SK-N-SH treated with all-trans-retinoic acid at 6 μM for 48 hours (cell line): ENCODE measurements around the gene SPDYE2.
"Not testable (repeated sequence)": the region's sequence is repeated elsewhere in the genome, so short reads cannot be mapped to it uniquely, and the experiment has no call there.

Experiments
- ATAC-seq: fragments of 200-7000 bp; cut with Tn5 transposase; 3 replicates; pipeline ENCODE4 v1.9.1; 2020; ENCODE audit warnings: mild to moderate bottlenecking, moderate library complexity

SPDYE2 gene

GRCh38 chr7:102542083-102542482 lies 8.9 kb upstream of the SPDYE2 start:
- not testable (repeated sequence) for ATAC-seq

GRCh38 chr7:102542771-102543170 lies 8.3 kb upstream of the SPDYE2 start:
- ATAC-seq = not testable (repeated sequence)

GRCh38 chr7:102543596-102543995 lies 7.4 kb upstream of the SPDYE2 start, which contains the start of gene UPK3BL2:
UPK3BL2 (minus strand) TSS chr7:102543696; CDS start chr7:102543636, 60 bp downstream.
- not testable (repeated sequence) for ATAC-seq

GRCh38 chr7:102544372-102544771 lies 6.7 kb upstream of the SPDYE2 start:
- ATAC-seq = not testable (repeated sequence)

GRCh38 chr7:102545288-102545687 lies 5.7 kb upstream of the SPDYE2 start:
- ATAC-seq = not testable (repeated sequence)

- peak; percentile 66 for ATAC-seq
Measured at GRCh38 chr7:102546353-102546752, 4.7 kb upstream of the SPDYE2 start.

GRCh38 chr7:102568620-102569019 lies 17.6 kb downstream of the SPDYE2 start:
- ATAC-seq = not testable (repeated sequence)

- peak; percentile 96 for ATAC-seq
Measured at GRCh38 chr7:102572261-102573239, 21.5 kb downstream of the SPDYE2 start, which contains the start of gene POLR2J3. POLR2J3 (minus strand) TSS chr7:102572583; CDS start chr7:102572521, 62 bp downstream.

- ATAC-seq = not testable (repeated sequence)
Measured at GRCh38 chr7:102574607-102575006, 23.6 kb downstream of the SPDYE2 start.

- not testable (repeated sequence) for ATAC-seq
Measured at GRCh38 chr7:102576363-102576762, 25.3 kb downstream of the SPDYE2 start.

GRCh38 chr7:102577315-102578240 lies 26.6 kb downstream of the SPDYE2 start:
- not testable (repeated sequence) for ATAC-seq

- not testable (repeated sequence) for ATAC-seq
Measured at GRCh38 chr7:102578486-102578885, 27.5 kb downstream of the SPDYE2 start.

GRCh38 chr7:102581722-102582121 lies 30.7 kb downstream of the SPDYE2 start:
- not testable (repeated sequence) for ATAC-seq

- ATAC-seq = not testable (repeated sequence)
Measured at GRCh38 chr7:102583495-102583894, 32.5 kb downstream of the SPDYE2 start.

- ATAC-seq = peak; percentile 92
Measured at GRCh38 chr7:102589857-102590256, 38.8 kb downstream of the SPDYE2 start.

- peak; percentile 60 for ATAC-seq
Measured at GRCh38 chr7:102592477-102593019, 41.5 kb downstream of the SPDYE2 start.

GRCh38 chr7:102593637-102594334 lies 42.8 kb downstream of the SPDYE2 start:
- peak; percentile 21 for ATAC-seq

- ATAC-seq = not testable (repeated sequence)
Measured at GRCh38 chr7:102596036-102596435, 45.0 kb downstream of the SPDYE2 start.

GRCh38 chr7:102599699-102600098 lies 48.7 kb downstream of the SPDYE2 start:
- ATAC-seq = not testable (repeated sequence)

- not testable (repeated sequence) for ATAC-seq
Measured at GRCh38 chr7:102602317-102602716, 51.3 kb downstream of the SPDYE2 start.

GRCh38 chr7:102604431-102605145 lies 53.6 kb downstream of the SPDYE2 start:
- peak; percentile 90 for ATAC-seq
